Measurements from ENCODE around the gene FBXO28.
A peak's percentile ranks its signal among the peaks of the same experiment; 100 is the strongest.

The FBXO28 gene

GRCh38 chr1:224095867-224096266 is 18.0 kb upstream of the FBXO28 start:
- no peak for DNase-seq

DNA sequence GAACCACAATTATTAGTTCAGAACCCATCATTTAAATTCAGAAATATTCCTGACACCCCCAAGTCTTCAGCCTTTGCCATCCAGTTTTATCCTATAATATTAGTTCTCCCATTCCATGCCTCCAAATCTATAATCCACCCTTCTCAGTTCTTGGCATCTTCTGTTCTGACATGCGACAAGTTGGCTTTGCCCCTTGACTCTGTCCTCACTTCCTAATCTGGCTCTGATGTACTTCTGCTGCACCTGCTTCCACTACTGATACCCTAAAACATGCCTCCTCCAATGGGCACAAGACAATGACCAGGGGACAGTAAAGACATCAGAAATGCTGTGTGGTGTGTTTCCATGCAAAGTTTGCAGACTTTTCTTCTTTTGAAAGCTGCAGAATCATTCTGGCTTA is 17.1 kb upstream of the FBXO28 start:
- no peak for DNase-seq

DNA sequence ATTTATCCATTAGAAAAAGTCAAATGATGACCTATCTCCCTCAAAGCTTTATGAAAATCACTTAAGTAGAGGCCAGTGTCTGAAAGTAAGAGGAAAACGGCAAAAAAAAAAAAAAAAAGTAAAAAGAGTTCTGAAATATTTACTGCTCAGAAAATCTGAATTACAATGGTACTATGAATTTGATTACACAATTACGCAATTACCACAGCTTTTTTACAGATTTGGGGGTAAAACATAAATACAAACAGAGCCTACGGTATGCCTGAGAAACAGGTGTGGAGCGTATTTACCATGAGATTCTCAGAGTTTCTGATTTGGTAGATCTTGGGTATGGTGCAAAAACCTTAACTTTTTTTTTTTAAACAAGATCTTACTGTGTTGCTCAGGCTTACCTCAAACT is 15.9 kb upstream of the FBXO28 start:
- no peak for DNase-seq

DNA sequence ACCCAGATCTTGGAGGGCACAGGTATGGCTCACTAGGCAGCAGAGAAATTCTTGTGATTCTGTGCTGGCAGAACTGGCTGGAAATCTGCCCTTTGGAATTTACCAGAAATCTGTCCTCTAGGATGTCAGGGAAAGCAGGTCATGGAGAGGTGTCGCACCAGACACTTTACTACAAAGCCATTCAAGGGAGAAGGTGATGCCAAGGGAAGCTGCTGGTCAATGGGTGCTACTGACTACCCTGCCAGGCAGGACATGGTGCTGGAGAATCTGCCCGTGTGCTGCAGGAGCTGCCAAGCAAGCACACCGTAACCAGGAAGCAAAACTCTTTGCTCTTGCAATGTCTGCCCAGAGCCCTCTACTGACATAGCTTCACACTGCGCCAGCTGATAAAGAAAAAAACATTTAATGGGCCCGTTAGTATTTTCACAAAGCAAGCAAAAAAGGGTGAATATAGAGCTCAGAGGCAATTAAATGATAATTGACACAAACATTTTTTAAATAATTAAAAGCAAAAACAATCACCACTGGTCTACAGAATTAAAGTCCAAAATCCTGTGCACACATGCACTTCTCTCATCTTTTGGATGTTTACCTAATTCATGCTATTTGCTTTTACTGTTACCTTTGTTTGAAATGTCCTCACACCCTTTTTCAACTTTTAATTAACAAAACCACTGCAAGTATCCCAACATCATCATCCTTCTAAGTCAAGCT is 7.2 kb upstream of the FBXO28 start:
- no peak for DNase-seq

DNA sequence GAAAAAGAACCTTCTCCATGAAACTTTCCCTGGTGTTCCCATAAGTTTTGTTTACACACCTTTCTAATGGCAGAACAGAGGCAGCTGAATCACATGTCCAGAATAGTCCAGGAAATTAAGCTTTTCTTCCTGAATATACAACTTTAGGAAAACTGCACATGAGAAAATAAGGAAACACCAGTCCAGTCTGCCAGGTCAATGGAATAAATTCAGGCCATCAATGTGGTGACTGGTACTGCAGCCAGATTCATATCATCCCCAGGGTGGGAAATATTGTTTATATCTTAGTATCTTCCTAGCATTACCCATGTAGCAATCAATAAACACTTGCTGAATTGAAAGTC is 6.7 kb upstream of the FBXO28 start:
- DNase-seq, result no peak

GRCh38 chr1:224108991-224109390 is 4.9 kb upstream of the FBXO28 start:
- no peak for DNase-seq

DNA sequence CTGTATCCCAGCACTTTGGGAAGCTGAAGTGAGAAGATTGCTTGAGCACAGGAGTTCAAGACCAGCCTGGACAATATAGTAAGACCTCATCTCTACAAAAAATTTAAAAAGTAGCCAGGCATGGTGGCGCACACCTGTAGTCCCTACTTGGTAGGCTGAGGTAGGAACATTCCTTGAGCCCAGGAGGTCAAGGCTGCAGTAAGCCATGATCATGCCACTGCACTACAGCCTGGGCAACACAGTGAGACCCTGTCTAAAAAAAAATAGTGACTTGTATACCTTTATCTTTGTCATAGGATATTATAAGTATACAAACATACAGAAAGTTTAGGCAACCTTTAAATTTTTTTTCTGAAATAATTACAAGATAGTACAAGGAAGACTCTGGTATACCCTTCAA is 3.9 kb upstream of the FBXO28 start:
- DNase-seq, result no peak

DNA sequence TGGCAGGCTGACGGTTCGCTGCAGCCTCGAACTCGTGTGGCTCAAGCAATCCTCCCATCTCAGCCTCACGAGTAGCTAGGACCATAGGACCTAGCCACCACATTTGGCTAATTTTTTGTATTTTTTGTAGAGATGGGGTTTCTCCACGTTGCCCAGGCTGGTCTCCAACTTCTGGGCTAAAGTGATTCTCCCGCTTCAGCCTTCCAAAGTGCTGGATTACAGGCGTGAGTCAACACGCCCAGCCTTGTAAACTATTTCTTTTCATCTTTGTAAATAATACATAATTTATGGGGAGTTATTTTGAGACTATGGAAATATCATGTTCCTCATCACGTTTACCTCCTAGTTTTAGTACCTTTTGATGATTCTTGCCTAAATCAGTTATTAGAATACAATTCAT is 906 bp upstream of the FBXO28 start:
- DNase-seq, result no peak

DNA sequence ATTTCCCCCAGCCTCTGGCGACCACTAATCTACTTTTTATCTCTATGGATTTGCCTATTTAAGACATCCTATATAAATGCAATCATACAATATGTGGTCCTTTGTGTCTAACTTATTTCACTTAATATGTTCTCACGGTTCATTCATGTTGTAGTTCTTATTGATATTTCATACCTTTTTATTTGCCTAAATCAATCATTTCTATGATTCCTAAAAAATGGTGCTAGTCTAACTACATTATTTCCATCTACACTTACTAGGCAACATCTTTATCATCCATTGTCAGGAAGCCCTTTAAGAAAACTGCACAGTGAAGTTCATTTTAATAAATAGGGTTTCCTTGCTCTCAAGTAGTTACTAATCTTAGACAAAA is 380 bp upstream of the FBXO28 start:
- DNase-seq, result no peak

DNA sequence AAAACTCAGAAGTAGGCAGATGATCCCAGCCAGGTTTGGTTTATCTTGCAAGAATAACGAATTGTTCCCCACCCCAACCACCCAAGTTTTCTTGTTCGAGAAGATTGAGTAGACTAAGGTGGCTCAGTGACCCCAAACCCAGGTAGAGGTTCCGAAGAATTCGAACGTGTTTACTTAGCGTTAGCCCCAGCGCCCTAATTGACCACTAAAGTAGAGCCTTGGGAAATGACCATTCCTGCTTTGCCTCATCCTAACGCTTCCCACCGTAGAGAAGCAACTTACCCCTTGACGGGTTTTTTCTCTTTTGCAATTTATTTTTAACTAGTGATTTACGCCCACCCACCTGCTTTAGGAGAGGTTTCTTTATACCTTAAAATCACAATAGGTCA is 870 bp downstream of the FBXO28 start:
- no peak for DNase-seq

GRCh38 chr1:224116131-224116530 is 2.2 kb downstream of the FBXO28 start:
- DNase-seq, result peak; percentile 27

DNA sequence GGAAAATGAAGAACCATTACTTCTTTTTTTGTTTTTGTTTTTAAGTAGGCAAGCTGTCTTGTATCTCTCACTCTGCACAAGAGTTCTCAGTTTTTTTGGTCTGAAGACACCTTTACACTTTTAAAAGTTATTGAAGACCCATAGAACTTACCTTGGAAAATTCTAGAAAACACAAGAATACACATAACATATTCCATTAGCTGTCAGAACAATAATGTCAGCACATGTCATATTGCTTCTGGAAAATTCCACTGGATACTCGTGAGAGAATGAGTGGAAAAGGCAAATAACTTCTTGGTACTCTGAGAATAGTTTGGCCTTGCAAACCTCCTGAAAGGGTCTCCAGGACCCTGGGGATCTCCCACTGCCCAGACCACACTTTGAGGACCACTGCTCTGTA is 4.8 kb downstream of the FBXO28 start:
- no peak for DNase-seq

DNA sequence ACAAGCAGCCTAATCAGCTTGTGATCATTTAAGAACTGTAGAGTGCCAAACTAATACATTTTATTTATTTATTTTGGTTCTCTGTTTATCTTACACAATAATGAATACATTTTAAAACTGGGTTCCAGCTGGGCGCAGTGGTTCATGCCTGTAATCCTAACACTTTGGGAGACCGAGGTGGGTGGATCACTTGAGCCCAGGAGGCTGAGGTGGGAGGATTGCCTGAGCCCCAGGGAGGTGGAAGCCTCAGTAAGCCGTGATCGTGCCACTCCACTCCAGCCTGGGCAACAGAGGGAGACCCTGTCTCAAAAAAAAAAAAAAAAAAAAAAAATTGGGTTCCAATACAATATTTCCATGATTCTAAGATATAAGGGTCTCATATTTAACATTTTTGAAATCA is 9.2 kb downstream of the FBXO28 start:
- no peak for DNase-seq

DNA sequence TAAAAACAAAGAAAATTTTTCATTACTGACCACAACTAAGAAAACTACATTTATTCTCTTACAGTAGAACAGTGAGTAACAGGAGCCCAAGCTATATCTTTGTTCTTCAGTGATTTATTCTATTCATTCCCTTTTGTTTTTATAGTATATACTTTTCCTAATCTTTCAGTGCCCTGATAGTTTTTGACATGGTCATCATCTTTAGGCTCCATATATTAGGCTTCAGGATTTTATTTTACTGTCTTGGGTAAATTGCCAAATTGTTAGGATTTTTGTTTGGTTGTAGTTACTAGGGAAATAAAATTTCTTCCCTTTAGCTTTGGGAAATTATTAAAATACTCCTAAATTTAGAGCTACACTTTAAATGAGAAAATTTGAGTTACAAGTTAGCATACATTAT is 10.3 kb downstream of the FBXO28 start:
- DNase-seq, result no peak

- DNase-seq, result no peak
These were observed 14.3 kb downstream of the FBXO28 start for GRCh38 chr1:224127925-224128819.

GRCh38 chr1:224131253-224131652 is 17.3 kb downstream of the FBXO28 start:
- no peak for DNase-seq

DNA sequence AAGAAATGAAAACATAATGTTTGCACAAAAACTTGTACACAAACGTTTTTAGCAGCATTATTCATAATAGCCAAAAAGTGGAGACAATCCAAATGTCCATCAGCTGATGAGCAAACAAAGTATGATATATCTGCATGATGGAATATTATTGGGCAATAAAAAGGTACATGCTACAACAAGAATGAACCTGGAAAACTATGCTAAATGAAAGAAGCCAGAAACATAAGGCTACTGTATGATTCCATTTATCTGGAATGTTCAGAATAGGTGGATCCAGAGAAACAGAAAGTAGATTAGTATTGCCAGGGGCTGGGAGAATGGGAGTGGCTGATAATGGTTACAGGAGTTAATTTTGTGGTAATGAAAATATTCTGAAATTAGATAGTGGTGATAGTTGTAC is 19.0 kb downstream of the FBXO28 start:
- DNase-seq, result no peak

DNA sequence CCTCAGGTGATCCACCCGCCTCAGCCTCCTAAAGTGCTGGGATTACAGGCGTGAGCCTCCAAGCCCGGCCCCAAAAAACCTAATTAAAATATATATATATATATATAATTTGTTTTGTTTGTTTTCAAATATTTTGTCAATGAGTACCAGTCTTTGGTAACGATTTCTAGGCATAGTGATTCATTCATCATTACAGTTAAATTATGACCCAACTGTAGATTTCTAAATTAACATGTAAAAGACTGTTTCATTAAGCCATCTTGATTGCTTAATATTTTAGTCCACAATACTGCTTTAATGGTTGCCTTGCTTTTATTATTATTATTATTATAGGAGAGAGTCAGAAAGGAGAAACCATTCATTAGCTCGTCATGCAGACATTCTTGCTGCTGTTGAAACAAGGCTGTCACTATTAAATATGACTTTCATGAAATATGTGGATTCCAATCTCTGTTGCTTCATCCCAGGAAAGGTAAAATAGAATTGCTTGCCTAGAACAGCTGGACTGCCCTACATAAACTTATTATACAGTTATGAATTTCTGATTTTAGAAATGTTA is 19.9 kb downstream of the FBXO28 start:
- no peak for DNase-seq

- no peak for DNase-seq
These were observed 23.6 kb downstream of the FBXO28 start for GRCh38 chr1:224137518-224137917.

GRCh38 chr1:224138198-224138597 is 24.3 kb downstream of the FBXO28 start:
- DNase-seq, result no peak

GRCh38 chr1:224141693-224142092 is 27.8 kb downstream of the FBXO28 start:
- DNase-seq, result no peak

DNA sequence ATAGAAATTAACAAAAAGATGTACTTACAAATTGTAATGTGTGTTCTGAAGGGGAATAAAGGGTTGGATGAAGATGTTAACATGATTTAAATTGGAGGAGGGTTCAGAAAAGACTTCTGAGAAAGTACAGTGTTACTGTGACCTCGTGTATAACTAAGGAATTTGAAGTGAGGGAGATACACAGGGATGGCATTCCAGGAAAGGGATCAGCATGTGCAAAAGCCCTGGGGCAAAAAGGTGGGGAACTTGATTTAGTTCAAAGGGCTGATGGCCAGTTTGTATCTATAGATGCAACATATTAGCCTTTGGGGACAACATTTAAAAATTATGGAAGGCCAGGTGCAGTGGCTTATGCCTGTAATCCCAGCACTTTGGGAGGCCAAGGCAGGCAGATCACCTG is 35.8 kb downstream of the FBXO28 start:
- DNase-seq, result no peak

DNA sequence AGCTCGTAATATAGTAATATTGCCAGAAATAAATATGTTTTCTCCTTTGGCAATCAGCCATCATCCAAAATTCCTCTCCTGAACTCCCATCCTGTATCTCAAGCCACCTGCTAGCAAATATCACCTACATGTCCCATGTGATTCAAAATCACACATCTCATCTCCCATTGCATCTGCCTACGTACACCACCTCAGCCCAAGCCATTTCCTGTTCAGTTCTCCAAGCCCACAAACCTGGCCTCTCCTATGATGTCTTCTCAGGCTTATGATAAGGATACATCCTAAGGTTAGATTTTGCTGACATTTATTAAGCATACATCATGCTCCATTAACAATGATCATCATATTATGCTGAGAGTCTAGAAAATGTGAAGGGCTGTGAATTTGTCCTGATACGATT is 37.2 kb downstream of the FBXO28 start:
- DNase-seq, result no peak

GRCh38 chr1:224157316-224157715 is 43.4 kb downstream of the FBXO28 start:
- no peak for DNase-seq
